ENCODE measurements around the gene ZNF385D. TPM values are rescaled to one million over a fixed set of nuclear protein-coding genes. Genes with fewer than 3 reads are reported as not detected.
"Not testable (repeated sequence)": the region's sequence is repeated elsewhere in the genome, so short reads cannot be mapped to it uniquely, and the experiment has no call there.

Gene ZNF385D
- total RNA-seq, 1 experiment from 2014 or later = 9.6 TPM

DNA sequence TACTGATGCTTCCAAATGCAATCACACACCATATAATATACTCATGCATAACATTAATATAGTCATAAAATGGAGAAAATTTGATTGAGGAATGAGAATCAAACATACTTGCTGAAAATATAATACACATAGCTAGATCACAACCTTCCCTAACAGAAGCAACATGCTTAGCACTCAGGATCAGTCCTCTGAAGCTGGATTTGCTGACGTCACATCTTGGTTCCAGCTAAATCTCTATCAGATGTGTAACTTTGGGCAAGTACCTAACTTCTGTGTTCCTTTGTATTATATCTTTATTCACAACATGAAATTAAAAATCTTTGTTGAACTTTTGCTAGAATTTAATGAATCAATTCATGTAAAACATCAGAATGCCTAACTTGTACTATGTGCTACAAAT lies 263.5 kb downstream of the ZNF385D start:
- peaks cover 2% of the 10 kb centered on the region; the same call in 1 of the 2 replicates for H3K4me1 Mint-ChIP-seq
- H3K9me3 Mint-ChIP-seq = no peaks in the 10 kb centered on the region
- no peak overlapping the region for H3K27ac Mint-ChIP-seq
- TF ChIP-seq, protein P1, sequence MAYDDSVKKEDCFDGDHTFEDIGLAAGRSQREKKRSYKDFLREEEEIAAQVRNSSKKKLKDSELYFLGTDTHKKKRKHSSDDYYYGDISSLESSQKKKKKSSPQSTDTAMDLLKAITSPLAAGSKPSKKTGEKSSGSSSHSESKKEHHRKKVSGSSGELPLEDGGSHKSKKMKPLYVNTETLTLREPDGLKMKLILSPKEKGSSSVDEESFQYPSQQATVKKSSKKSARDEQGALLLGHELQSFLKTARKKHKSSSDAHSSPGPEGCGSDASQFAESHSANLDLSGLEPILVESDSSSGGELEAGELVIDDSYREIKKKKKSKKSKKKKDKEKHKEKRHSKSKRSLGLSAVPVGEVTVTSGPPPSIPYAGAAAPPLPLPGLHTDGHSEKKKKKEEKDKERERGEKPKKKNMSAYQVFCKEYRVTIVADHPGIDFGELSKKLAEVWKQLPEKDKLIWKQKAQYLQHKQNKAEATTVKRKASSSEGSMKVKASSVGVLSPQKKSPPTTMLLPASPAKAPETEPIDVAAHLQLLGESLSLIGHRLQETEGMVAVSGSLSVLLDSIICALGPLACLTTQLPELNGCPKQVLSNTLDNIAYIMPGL (CRISPR knock-in tag; IDR thresholded peaks at IDR 0.05) = no peak
- no peaks in the 10 kb centered on the region for H3K27me3 Mint-ChIP-seq (ENCODE audit: low read depth)
- ATAC-seq (no peak), DNase-seq (ENCODE audit: low spot score) (no peak)
- H3K36me3 Mint-ChIP-seq = no peaks in the 10 kb centered on the region
- POLR2A ChIA-PET = no interaction called here
- H3K4me3 Mint-ChIP-seq = no peak overlapping the region
- CTCF ChIA-PET = no interaction called here

GRCh38 chr3:21486024-21486935 lies 264.7 kb downstream of the ZNF385D start:
- CTCF ChIA-PET; POLR2A ChIA-PET; H3K36me3 Mint-ChIP-seq; H3K27me3 Mint-ChIP-seq (ENCODE audit: low read depth); H3K4me1 Mint-ChIP-seq; ATAC-seq; H3K4me3 Mint-ChIP-seq; H3K9me3 Mint-ChIP-seq; DNase-seq (ENCODE audit: low spot score); H3K27ac Mint-ChIP-seq: not testable (repeated sequence)

GRCh38 chr3:21484828-21485144 lies 266.2 kb downstream of the ZNF385D start:
- no peaks in the 10 kb centered on the region for H3K9me3 Mint-ChIP-seq
- no peak overlapping the region for H3K27ac Mint-ChIP-seq
- H3K36me3 Mint-ChIP-seq = no peaks in the 10 kb centered on the region
- no peak for ATAC-seq
- H3K4me3 Mint-ChIP-seq = no peak overlapping the region
- DNase-seq (ENCODE audit: low spot score) = no peak
- ChIA-PET POLR2A (no interaction called here), CTCF (interaction anchor here (1.3 to 1.7 kb wide), 3 partner anchors 13 to 468 kb away, joined by 3 to 11 read pairs (median 7); no protein-coding TSS in a partner anchor)
- peaks cover 2% of the 10 kb centered on the region; the same call in 1 of the 2 replicates for H3K4me1 Mint-ChIP-seq
- no peaks in the 10 kb centered on the region for H3K27me3 Mint-ChIP-seq (ENCODE audit: low read depth)
- TF ChIP-seq PREB (CRISPR knock-in tag; IDR thresholded peaks at IDR 0.05; ENCODE audit: borderline replicate concordance) (no peak), CBFB (CRISPR knock-in tag; IDR thresholded peaks at IDR 0.05; ENCODE audit: low read depth) (no peak), CREM (CRISPR knock-in tag; IDR thresholded peaks at IDR 0.05) (no peak), ETV6 (CRISPR knock-in tag; IDR thresholded peaks at IDR 0.05) (no peak), TEAD4 (CRISPR knock-in tag; IDR thresholded peaks at IDR 0.05) (no peak), FOXP1 (CRISPR knock-in tag; IDR thresholded peaks at IDR 0.05; ENCODE audit: borderline replicate concordance) (no peak), RELA (CRISPR knock-in tag; IDR thresholded peaks at IDR 0.05; ENCODE audit: borderline replicate concordance) (no peak), CDX4 (CRISPR knock-in tag; IDR thresholded peaks at IDR 0.05; ENCODE audit: borderline replicate concordance) (no peak), AR (CRISPR knock-in tag; IDR thresholded peaks at IDR 0.05) (no peak), RORB (CRISPR knock-in tag; IDR thresholded peaks at IDR 0.05) (no peak), ZNF671 (CRISPR knock-in tag; IDR thresholded peaks at IDR 0.05) (no peak), GTF2I (CRISPR knock-in tag; conservative IDR thresholded peaks at IDR 0.05) (no peak)
- TF ChIP-seq, protein P2, sequence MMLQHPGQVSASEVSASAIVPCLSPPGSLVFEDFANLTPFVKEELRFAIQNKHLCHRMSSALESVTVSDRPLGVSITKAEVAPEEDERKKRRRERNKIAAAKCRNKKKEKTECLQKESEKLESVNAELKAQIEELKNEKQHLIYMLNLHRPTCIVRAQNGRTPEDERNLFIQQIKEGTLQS (CRISPR knock-in tag; conservative IDR thresholded peaks at IDR 0.05) = no peak
- TF ChIP-seq, protein P3, sequence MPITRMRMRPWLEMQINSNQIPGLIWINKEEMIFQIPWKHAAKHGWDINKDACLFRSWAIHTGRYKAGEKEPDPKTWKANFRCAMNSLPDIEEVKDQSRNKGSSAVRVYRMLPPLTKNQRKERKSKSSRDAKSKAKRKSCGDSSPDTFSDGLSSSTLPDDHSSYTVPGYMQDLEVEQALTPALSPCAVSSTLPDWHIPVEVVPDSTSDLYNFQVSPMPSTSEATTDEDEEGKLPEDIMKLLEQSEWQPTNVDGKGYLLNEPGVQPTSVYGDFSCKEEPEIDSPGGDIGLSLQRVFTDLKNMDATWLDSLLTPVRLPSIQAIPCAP (CRISPR knock-in tag; IDR thresholded peaks at IDR 0.05) = no peak
- TF ChIP-seq, protein P4, sequence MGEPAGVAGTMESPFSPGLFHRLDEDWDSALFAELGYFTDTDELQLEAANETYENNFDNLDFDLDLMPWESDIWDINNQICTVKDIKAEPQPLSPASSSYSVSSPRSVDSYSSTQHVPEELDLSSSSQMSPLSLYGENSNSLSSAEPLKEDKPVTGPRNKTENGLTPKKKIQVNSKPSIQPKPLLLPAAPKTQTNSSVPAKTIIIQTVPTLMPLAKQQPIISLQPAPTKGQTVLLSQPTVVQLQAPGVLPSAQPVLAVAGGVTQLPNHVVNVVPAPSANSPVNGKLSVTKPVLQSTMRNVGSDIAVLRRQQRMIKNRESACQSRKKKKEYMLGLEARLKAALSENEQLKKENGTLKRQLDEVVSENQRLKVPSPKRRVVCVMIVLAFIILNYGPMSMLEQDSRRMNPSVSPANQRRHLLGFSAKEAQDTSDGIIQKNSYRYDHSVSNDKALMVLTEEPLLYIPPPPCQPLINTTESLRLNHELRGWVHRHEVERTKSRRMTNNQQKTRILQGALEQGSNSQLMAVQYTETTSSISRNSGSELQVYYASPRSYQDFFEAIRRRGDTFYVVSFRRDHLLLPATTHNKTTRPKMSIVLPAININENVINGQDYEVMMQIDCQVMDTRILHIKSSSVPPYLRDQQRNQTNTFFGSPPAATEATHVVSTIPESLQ (CRISPR knock-in tag; IDR thresholded peaks at IDR 0.05) = no peak
- TF ChIP-seq, protein P5, sequence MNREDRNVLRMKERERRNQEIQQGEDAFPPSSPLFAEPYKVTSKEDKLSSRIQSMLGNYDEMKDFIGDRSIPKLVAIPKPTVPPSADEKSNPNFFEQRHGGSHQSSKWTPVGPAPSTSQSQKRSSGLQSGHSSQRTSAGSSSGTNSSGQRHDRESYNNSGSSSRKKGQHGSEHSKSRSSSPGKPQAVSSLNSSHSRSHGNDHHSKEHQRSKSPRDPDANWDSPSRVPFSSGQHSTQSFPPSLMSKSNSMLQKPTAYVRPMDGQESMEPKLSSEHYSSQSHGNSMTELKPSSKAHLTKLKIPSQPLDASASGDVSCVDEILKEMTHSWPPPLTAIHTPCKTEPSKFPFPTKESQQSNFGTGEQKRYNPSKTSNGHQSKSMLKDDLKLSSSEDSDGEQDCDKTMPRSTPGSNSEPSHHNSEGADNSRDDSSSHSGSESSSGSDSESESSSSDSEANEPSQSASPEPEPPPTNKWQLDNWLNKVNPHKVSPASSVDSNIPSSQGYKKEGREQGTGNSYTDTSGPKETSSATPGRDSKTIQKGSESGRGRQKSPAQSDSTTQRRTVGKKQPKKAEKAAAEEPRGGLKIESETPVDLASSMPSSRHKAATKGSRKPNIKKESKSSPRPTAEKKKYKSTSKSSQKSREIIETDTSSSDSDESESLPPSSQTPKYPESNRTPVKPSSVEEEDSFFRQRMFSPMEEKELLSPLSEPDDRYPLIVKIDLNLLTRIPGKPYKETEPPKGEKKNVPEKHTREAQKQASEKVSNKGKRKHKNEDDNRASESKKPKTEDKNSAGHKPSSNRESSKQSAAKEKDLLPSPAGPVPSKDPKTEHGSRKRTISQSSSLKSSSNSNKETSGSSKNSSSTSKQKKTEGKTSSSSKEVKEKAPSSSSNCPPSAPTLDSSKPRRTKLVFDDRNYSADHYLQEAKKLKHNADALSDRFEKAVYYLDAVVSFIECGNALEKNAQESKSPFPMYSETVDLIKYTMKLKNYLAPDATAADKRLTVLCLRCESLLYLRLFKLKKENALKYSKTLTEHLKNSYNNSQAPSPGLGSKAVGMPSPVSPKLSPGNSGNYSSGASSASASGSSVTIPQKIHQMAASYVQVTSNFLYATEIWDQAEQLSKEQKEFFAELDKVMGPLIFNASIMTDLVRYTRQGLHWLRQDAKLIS (CRISPR knock-in tag; IDR thresholded peaks at IDR 0.05; ENCODE audit: borderline replicate concordance) = no peak
